ENCODE data around the gene TYMP. TPM values are rescaled to one million over a fixed set of nuclear protein-coding genes. Genes with fewer than 3 reads are reported as not detected.
"Not testable (repeated sequence)": the region's sequence is repeated elsewhere in the genome, so short reads cannot be mapped to it uniquely, and the experiment has no call there.

The TYMP gene
- total RNA-seq, 4 donors from 2014 or later = 86.0 to 281 (median 137) TPM

- intact Hi-C loops (cut with DNase I) = loop anchor here (10.0 kb wide), 1 partner anchor 91 kb away; no protein-coding TSS in a partner anchor
- H3K27ac ChIP-seq = no peak overlapping the region
- no peaks in the 10 kb centered on the region for H3K9me3 ChIP-seq
- no peak for TF ChIP-seq POLR2A (IDR thresholded peaks at IDR 0.05)
- no peak for TF ChIP-seq CTCF (IDR thresholded peaks at IDR 0.05)
- no peaks in the 10 kb centered on the region for H3K27me3 ChIP-seq
- H3K36me3 ChIP-seq = peaks cover 28 to 57% (median 28%) of the 10 kb centered on the region in 3 donors
- peaks cover 29 to 51% (median 30%) of the 10 kb centered on the region in 3 donors for H3K4me1 ChIP-seq
- DNase-seq = no peak
- H3K4me3 ChIP-seq = no peak overlapping the region
- WGBS, 2 donors = 90% methylated on average over 15 of the region's 16 CpGs; no CpG with 5 or more reads in 1 of the 2 donors
Observed at GRCh38 chr22:50523458-50523805, 6.4 kb downstream of the TYMP start.

GRCh38 chr22:50522806-50523438, 6.9 kb downstream of the TYMP start:
- intact Hi-C loops (cut with DNase I) = loop anchor here (10.0 kb wide), 1 partner anchor 92 kb away; no protein-coding TSS in a partner anchor
- H3K27me3 ChIP-seq = no peaks in the 10 kb centered on the region
- no peaks in the 10 kb centered on the region for H3K9me3 ChIP-seq
- WGBS, 2 donors = 70 to 77% methylated on average over 2 to 10 of the region's 22 CpGs
- TF ChIP-seq CTCF (IDR thresholded peaks at IDR 0.05) (no peak), POLR2A (IDR thresholded peaks at IDR 0.05) (no peak)
- H3K4me3 ChIP-seq = no peak overlapping the region
- H3K36me3 ChIP-seq = peaks cover 30 to 62% (median 33%) of the 10 kb centered on the region in 3 donors
- peaks cover 25 to 46% (median 29%) of the 10 kb centered on the region in 3 donors for H3K4me1 ChIP-seq
- H3K27ac ChIP-seq = no peak overlapping the region
- no peak for DNase-seq

- Histone ChIP-seq H3K4me1 (peaks cover 23 to 40% (median 28%) of the 10 kb centered on the region in 3 donors), H3K36me3 (peaks cover 35 to 68% (median 39%) of the 10 kb centered on the region in 3 donors), H3K27ac (no peak overlapping the region), H3K4me3 (no peak overlapping the region), H3K27me3 (no peaks in the 10 kb centered on the region), H3K9me3 (no peaks in the 10 kb centered on the region)
- no peak for TF ChIP-seq POLR2A (IDR thresholded peaks at IDR 0.05)
- no peak for TF ChIP-seq CTCF (IDR thresholded peaks at IDR 0.05)
- intact Hi-C loops (cut with DNase I) = loop anchor here (10.0 kb wide), 1 partner anchor 92 kb away; no protein-coding TSS in a partner anchor
- WGBS, 2 donors = 80 to 100% methylated on average over 1 to 2 of the region's 15 CpGs
- DNase-seq = no peak
Observed at GRCh38 chr22:50522208-50522805, 7.5 kb downstream of the TYMP start.

GRCh38 chr22:50521710-50522109, 8.1 kb downstream of the TYMP start:
- 80 to 94% methylated on average over 1 to 6 of the region's 10 CpGs for WGBS, 2 donors
- Histone ChIP-seq H3K9me3 (no peaks in the 10 kb centered on the region), H3K4me3 (no peak overlapping the region), H3K27ac (no peak overlapping the region), H3K36me3 (peaks cover 38 to 74% (median 39%) of the 10 kb centered on the region in 3 donors), H3K4me1 (peaks cover 17 to 34% (median 22%) of the 10 kb centered on the region in 3 donors), H3K27me3 (no peaks in the 10 kb centered on the region)
- intact Hi-C loops (cut with DNase I) = loop anchor here (10.0 kb wide), 1 partner anchor 93 kb away; no protein-coding TSS in a partner anchor
- no peak for DNase-seq
- TF ChIP-seq CTCF (IDR thresholded peaks at IDR 0.05) (no peak), POLR2A (IDR thresholded peaks at IDR 0.05) (no peak)

GRCh38 chr22:50520826-50521453, 8.9 kb downstream of the TYMP start:
- intact Hi-C loops (cut with DNase I) = loop anchor here (10.0 kb wide), 1 partner anchor 94 kb away; no protein-coding TSS in a partner anchor
- DNase-seq = no peak
- 89 to 90% methylated on average over 9 to 10 of the region's 13 CpGs for WGBS, 2 donors

DNA sequence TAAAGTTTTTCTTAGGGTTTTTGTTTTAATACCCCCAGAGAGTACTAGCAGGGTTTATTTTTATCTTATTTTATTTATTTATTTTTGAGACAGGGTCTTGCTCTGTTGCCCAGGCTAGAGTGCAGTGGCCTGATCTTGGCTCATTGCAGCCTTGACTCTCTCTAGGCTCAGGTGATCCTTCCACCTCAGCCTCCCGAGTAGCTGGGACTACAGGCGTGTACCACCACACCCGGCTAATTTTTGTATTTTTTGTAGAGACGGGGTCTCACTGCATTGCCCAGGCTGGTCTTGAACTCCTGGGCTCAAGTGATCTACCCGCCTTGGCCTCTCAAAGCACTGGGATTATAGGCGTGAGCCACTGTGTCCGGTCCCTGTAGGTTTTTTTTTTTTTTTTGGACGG, 9.6 kb downstream of the TYMP start:
- not testable (repeated sequence) for H3K4me3 ChIP-seq, H3K27me3 ChIP-seq, H3K9me3 ChIP-seq, DNase-seq, H3K27ac ChIP-seq
- 97% methylated on average over 8 of the region's 8 CpGs for WGBS, 2 donors
- peaks cover 15 to 29% (median 15%) of the 10 kb centered on the region in 3 donors for H3K4me1 ChIP-seq
- peaks cover 39 to 81% (median 42%) of the 10 kb centered on the region in 3 donors for H3K36me3 ChIP-seq
- intact Hi-C loops (cut with DNase I) = loop anchor here (10.0 kb wide), 1 partner anchor 95 kb away; no protein-coding TSS in a partner anchor

More at GRCh38 chr22:50520826-50521453, 8.9 kb downstream of the TYMP start:
- Histone ChIP-seq H3K36me3 (peaks cover 39 to 81% (median 42%) of the 10 kb centered on the region in 3 donors), H3K4me1 (peaks cover 15 to 30% (median 15%) of the 10 kb centered on the region in 3 donors), H3K9me3 (no peaks in the 10 kb centered on the region), H3K27me3 (no peaks in the 10 kb centered on the region), H3K4me3 (no peak overlapping the region), H3K27ac (no peak overlapping the region)
- TF ChIP-seq CTCF (IDR thresholded peaks at IDR 0.05) (no peak), POLR2A (IDR thresholded peaks at IDR 0.05) (no peak)

Data from esophagus squamous epithelium (tissue), 5 donors.